ENCODE measurements around the gene IL17D. TPM values are rescaled to one million over a fixed set of nuclear protein-coding genes. Genes with fewer than 3 reads are reported as not detected.

The IL17D gene
- total and polyA plus RNA-seq, 2 donors (not counting 3 experiments of a cell fraction or from before 2014, with no cell fraction given) = 4.0 to 6.1 TPM

DNA sequence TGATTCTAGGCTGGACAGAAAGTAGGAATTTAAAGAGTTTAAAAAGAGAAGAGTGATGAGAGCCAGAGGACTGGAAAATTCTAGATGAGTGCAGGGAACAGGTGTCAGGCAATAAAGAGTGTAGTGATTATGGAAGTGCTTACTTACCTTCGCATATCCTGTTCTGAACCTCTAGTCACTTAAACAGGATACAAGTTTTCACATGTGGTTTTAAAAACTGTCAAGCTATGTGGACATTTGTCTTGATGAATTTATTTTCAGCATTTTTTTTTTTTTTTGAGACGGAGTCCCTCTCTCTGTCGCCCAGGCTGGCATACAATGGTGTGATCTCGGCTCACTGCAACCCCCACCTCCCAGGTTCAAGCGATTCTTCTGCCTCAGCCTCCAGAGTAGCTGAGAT is 34.3 kb upstream of the IL17D start:
- no peak overlapping the region for H2AFZ ChIP-seq (ENCODE audit: low read depth, low read length)
- no peak overlapping the region for H3K9ac ChIP-seq (replicated peaks; ENCODE audit: extremely low read depth, insufficient read depth, low read length)
- intact Hi-C loops (cut with micrococcal nuclease) = no loop called here
- no peak for TF ChIP-seq JUN (IDR thresholded peaks at IDR 0.05; ENCODE audit: borderline replicate concordance, insufficient read depth, insufficient read length, low read depth)
- TF ChIP-seq EZH2 (IDR thresholded peaks at IDR 0.05; ENCODE audit: borderline replicate concordance, low read depth, low read length, severe bottlenecking) = no peak
- TF ChIP-seq CTCF (IDR thresholded peaks at IDR 0.05; ENCODE audit: extremely low read depth in 1 of 2, insufficient read depth in 1 of 2, low read depth in 1 of 2, low read length in 2 of 2) = no peak
- TF ChIP-seq MYC (IDR thresholded peaks at IDR 0.05; ENCODE audit: low read depth, low read length) = no peak
- TF ChIP-seq GATA2 (IDR thresholded peaks at IDR 0.05; ENCODE audit: insufficient read depth, insufficient read length, low read depth, low read length) = no peak
- no peak for TF ChIP-seq FOS (IDR thresholded peaks at IDR 0.05; ENCODE audit: borderline replicate concordance, insufficient read depth, low read length)
- TF ChIP-seq MAX (IDR thresholded peaks at IDR 0.05; ENCODE audit: insufficient read depth, insufficient read length) = no peak
- no peak for TF ChIP-seq POLR2AphosphoS5 (IDR thresholded peaks at IDR 0.05; ENCODE audit: insufficient read depth, low read depth, low read length)
- no peak for TF ChIP-seq POLR2A (IDR thresholded peaks at IDR 0.05; ENCODE audit: low read depth, low read length)
- H3K9me3 ChIP-seq (replicated peaks; ENCODE audit: control insufficient read depth, insufficient read depth, low read length) = no peaks in the 10 kb centered on the region
- H3K9me1 ChIP-seq (replicated peaks; ENCODE audit: control insufficient read depth, extremely low read depth, insufficient read depth, low read length) = no peaks in the 10 kb centered on the region
- no peaks in the 10 kb centered on the region for H3K27me3 ChIP-seq (ENCODE audit: control insufficient read depth in 2 of 2, insufficient read depth in 2 of 2, low read length in 2 of 2)
- H3K4me1 ChIP-seq (ENCODE audit: control insufficient read depth, extremely low read depth, insufficient read depth, low read length) = no peaks in the 10 kb centered on the region
- FAIRE-seq (peak; percentile 35), DNase-seq (ENCODE audit: low read depth, low spot score) (no peak)
- no peaks in the 10 kb centered on the region for H4K20me1 ChIP-seq (replicated peaks; ENCODE audit: control insufficient read depth, extremely low read depth, insufficient read depth, low read length)
- no peaks in the 10 kb centered on the region for H3K79me2 ChIP-seq (ENCODE audit: control insufficient read depth, insufficient read depth, low read length)
- no peak overlapping the region for H3K27ac ChIP-seq (ENCODE audit: insufficient read depth, low read depth, low read length)
- H3K4me2 ChIP-seq (ENCODE audit: insufficient read depth, low read length) = no peak overlapping the region
- BruUV-seq (replicated peaks) = no TSS peak
- ChIA-PET CTCF (no interaction called here), POLR2A (no interaction called here)
- dilution Hi-C loops (cut with MboI; ENCODE audit: extremely low pct_ligation_motif_present, low sequenced_read_pairs) = no loop called here
- H3K4me3 ChIP-seq (replicated peaks in 1 of 3; ENCODE audit: insufficient read depth in 1 of 3, low read depth in 1 of 3, low read length in 3 of 3) = no peak overlapping the region
- no peaks in the 10 kb centered on the region for H3K36me3 ChIP-seq (ENCODE audit: control insufficient read depth in 2 of 2, extremely low read depth in 1 of 2, insufficient read depth in 2 of 2, low read length in 2 of 2)
